ENCODE results near the gene BCKDHA.
A peak's percentile ranks its signal among the peaks of the same experiment; 100 is the strongest.
"Not testable (repeated sequence)": the region's sequence is repeated elsewhere in the genome, so short reads cannot be mapped to it uniquely, and the experiment has no call there.

BCKDHA gene

GRCh38 chr19:41455936-41456335, 58.3 kb downstream of the BCKDHA start:
- no peaks in the 10 kb centered on the region for H3K9me3 Mint-ChIP-seq
- H3K4me3 Mint-ChIP-seq, result no peak overlapping the region
- H3K27ac Mint-ChIP-seq, result no peak overlapping the region
- H3K36me3 Mint-ChIP-seq (ENCODE audit: low read depth), result no peaks in the 10 kb centered on the region
- H3K4me1 Mint-ChIP-seq (ENCODE audit: low read depth), result peaks cover 18% of the 10 kb centered on the region
- H3K27me3 Mint-ChIP-seq, result peaks cover 6% of the 10 kb centered on the region

GRCh38 chr19:41456342-41456918, 58.8 kb downstream of the BCKDHA start:
- H3K4me3 Mint-ChIP-seq, result no peak overlapping the region
- H3K9me3 Mint-ChIP-seq, result no peaks in the 10 kb centered on the region
- no peaks in the 10 kb centered on the region for H3K36me3 Mint-ChIP-seq (ENCODE audit: low read depth)
- peaks cover 18% of the 10 kb centered on the region for H3K4me1 Mint-ChIP-seq (ENCODE audit: low read depth)
- no peak overlapping the region for H3K27ac Mint-ChIP-seq
- H3K27me3 Mint-ChIP-seq, result peaks cover 8% of the 10 kb centered on the region

GRCh38 chr19:41457241-41457640, 59.6 kb downstream of the BCKDHA start:
- Mint-ChIP-seq H3K4me3 (no peak overlapping the region), H3K27me3 (peaks cover 8% of the 10 kb centered on the region), H3K36me3 (ENCODE audit: low read depth) (no peaks in the 10 kb centered on the region), H3K4me1 (ENCODE audit: low read depth) (peaks cover 18% of the 10 kb centered on the region), H3K27ac (no peak overlapping the region), H3K9me3 (no peaks in the 10 kb centered on the region)

GRCh38 chr19:41462497-41462896, 64.9 kb downstream of the BCKDHA start:
- H3K9me3 Mint-ChIP-seq, result no peaks in the 10 kb centered on the region
- H3K27me3 Mint-ChIP-seq, result peaks cover 26% of the 10 kb centered on the region
- no peak overlapping the region for H3K4me3 Mint-ChIP-seq
- no peak overlapping the region for H3K27ac Mint-ChIP-seq
- H3K4me1 Mint-ChIP-seq (ENCODE audit: low read depth), result peaks cover 14% of the 10 kb centered on the region
- H3K36me3 Mint-ChIP-seq (ENCODE audit: low read depth), result no peaks in the 10 kb centered on the region

GRCh38 chr19:41463257-41464256, 65.9 kb downstream of the BCKDHA start:
- peak overlapping the region; percentile 53 for H3K4me3 Mint-ChIP-seq
- H3K27ac Mint-ChIP-seq, result peak overlapping the region; percentile 5
- not testable (repeated sequence) for H3K9me3 Mint-ChIP-seq; H3K36me3 Mint-ChIP-seq (ENCODE audit: low read depth); H3K4me1 Mint-ChIP-seq (ENCODE audit: low read depth)
- peaks cover 28% of the 10 kb centered on the region for H3K27me3 Mint-ChIP-seq
